ENCODE data around the gene EDEM1.

DNA sequence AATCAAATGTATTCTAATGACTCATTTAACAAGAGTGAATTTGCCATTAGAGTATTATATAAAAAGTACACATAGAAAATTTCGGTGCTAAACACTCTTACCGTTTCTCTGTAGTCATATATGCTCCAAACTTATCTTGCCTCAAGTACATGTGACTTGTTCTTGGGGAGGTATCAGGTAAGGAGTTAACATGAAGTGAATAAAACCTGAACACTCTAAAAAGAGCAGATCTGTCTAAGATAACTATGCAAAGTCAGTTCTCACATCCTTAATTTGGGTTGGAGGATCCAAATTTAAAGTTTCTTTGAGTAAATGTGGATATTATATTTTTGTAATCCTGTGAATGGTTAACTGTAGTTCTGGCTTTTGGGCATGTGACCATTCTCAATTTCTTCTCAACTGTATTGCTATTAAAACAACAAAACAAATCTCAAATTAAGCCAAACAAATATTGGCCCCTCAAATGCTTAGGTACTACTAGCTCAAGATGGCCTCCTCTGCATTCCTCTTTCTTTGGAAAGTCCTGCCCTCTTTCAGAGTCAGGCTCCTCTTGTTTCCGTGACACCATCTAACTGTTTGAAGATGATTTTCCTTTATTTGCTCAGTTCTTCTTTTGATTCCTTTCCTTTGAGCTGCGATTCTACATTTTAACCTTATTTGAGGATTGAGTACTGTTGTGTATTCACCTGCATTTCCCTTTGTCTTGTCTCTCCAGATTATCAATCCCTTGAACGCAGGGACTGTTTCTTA lies 4.2 kb downstream of the EDEM1 start:
- TF ChIP-seq, protein P1, sequence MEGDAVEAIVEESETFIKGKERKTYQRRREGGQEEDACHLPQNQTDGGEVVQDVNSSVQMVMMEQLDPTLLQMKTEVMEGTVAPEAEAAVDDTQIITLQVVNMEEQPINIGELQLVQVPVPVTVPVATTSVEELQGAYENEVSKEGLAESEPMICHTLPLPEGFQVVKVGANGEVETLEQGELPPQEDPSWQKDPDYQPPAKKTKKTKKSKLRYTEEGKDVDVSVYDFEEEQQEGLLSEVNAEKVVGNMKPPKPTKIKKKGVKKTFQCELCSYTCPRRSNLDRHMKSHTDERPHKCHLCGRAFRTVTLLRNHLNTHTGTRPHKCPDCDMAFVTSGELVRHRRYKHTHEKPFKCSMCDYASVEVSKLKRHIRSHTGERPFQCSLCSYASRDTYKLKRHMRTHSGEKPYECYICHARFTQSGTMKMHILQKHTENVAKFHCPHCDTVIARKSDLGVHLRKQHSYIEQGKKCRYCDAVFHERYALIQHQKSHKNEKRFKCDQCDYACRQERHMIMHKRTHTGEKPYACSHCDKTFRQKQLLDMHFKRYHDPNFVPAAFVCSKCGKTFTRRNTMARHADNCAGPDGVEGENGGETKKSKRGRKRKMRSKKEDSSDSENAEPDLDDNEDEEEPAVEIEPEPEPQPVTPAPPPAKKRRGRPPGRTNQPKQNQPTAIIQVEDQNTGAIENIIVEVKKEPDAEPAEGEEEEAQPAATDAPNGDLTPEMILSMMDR (IDR thresholded peaks at IDR 0.05) = no peak
- no peak for TF ChIP-seq EZH2 (IDR thresholded peaks at IDR 0.05; ENCODE audit: borderline replicate concordance, insufficient read depth, low read depth, low read length, poor library complexity, severe bottlenecking)

Measured in B cell (primary cell).